ENCODE data around the gene CSF2.

DNA sequence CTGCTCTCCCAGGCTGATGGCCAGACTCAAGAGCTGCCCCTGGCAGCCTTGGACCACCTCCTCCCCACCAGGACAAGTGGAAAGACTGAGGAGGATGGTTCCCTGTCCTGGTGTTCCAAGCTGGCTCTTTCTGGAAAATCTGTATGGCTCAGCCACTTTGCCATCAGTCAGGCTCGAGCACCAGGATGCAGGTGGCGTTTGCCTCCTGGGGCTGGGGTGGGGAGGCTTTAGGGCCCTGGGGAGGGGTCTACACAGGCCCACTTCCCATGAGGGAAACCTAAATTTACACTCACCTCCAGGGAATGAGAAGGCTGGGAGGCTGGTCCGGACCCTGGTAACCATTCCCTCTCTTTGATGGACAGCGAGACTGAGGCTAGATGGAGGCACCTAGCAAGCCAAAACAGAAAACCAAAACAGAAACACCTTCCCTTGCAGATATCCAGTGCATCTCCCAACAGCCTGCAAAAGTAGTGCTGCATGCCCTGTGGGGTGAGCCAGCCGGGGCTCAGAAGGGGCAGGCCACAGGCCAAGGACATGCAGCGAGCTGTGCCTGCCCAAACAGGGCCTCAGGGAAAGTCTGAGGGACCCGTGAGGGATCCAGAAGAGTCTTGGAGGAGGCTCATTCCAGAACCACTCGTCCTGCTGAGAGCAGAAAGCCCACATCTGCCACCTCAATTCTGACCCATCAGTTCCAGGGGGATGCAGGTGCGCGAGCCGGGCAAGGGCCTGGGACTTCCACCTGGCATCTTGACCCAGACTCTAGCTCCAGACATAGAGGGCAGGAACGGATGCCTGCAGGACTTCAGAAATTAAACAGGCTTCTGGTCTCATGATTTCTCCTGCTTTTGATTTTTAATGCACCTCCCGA is 5.4 kb upstream of the CSF2 start:
- TF ChIP-seq, protein P1, sequence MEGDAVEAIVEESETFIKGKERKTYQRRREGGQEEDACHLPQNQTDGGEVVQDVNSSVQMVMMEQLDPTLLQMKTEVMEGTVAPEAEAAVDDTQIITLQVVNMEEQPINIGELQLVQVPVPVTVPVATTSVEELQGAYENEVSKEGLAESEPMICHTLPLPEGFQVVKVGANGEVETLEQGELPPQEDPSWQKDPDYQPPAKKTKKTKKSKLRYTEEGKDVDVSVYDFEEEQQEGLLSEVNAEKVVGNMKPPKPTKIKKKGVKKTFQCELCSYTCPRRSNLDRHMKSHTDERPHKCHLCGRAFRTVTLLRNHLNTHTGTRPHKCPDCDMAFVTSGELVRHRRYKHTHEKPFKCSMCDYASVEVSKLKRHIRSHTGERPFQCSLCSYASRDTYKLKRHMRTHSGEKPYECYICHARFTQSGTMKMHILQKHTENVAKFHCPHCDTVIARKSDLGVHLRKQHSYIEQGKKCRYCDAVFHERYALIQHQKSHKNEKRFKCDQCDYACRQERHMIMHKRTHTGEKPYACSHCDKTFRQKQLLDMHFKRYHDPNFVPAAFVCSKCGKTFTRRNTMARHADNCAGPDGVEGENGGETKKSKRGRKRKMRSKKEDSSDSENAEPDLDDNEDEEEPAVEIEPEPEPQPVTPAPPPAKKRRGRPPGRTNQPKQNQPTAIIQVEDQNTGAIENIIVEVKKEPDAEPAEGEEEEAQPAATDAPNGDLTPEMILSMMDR (IDR thresholded peaks at IDR 0.05; ENCODE audit: poor library complexity) = no peak
- no peak for TF ChIP-seq EZH2 (IDR thresholded peaks at IDR 0.05; ENCODE audit: borderline replicate concordance)

Measured in hepatocyte (in vitro differentiated cells).